GM23338 (cell line): ENCODE data around the gene FGF19. TPM values are rescaled to one million over a fixed set of nuclear protein-coding genes. Genes with fewer than 3 reads are reported as not detected.

ENCODE experiments used
- ATAC-seq: fragments of 200-7000 bp; cut with Tn5 transposase; 3 replicates; pipeline ENCODE4 v1.9.1; 2020
- DNase-seq: peaks from one replicate; pipeline ENCODE4 v3.0.0-alpha.2; 2015; ENCODE audit warnings: low spot score
- H2AFZ ChIP-seq: fragments of 200-600 bp; sonication (generic); 2 replicates; pipeline ENCODE4 v1.8.0; 2016; ENCODE audit warnings: antibody characterized with exemption, mild to moderate bottlenecking, moderate library complexity
- H3F3A ChIP-seq: fragments of 200-600 bp; sonication (generic); replicated peaks from 2 replicates; pipeline ENCODE4 v1.8.0; 2017; ENCODE audit warnings: antibody characterized with exemption, mixed run types, low read depth
- H3K27ac ChIP-seq: fragments of 200-600 bp; sonication (generic); 2 replicates; pipeline ENCODE4 v1.6.1; 2016; ENCODE audit warnings: low read depth
- H3K27me3 ChIP-seq: fragments of 200-600 bp; sonication (generic); 2 replicates; pipeline ENCODE4 v1.8.0; 2016; ENCODE audit warnings: mild to moderate bottlenecking, mixed run types, moderate library complexity; ENCODE audit not compliant: insufficient read depth
- H3K36me3 ChIP-seq: fragments of 200-600 bp; sonication (generic); 2 replicates; pipeline ENCODE4 v1.8.0; 2016; ENCODE audit warnings: mild to moderate bottlenecking; ENCODE audit not compliant: insufficient read depth
- H3K4me1 ChIP-seq: fragments of 200-600 bp; sonication (generic); 2 replicates; pipeline ENCODE4 v1.8.0; 2016; ENCODE audit warnings: mild to moderate bottlenecking, moderate library complexity; ENCODE audit not compliant: insufficient read depth
- H3K4me2 ChIP-seq: fragments of 200-600 bp; sonication (generic); 2 replicates; pipeline ENCODE4 v1.7.1; 2017; ENCODE audit warnings: mixed run types
- H3K4me3 ChIP-seq: fragments of 200-600 bp; sonication (generic); 2 replicates; pipeline ENCODE4 v1.6.1; 2016; ENCODE audit warnings: mixed run types
- H3K79me2 ChIP-seq: fragments of 200-600 bp; sonication (generic); replicated peaks from 2 replicates; pipeline ENCODE4 v1.8.0; 2017; ENCODE audit warnings: mild to moderate bottlenecking; ENCODE audit not compliant: insufficient read depth
- H3K9me2 ChIP-seq: fragments of 200-600 bp; sonication (generic); 2 replicates; pipeline ENCODE4 v1.8.0; 2017; ENCODE audit not compliant: insufficient read depth
- H4K20me1 ChIP-seq: fragments of 200-600 bp; sonication (generic); replicated peaks from 2 replicates; pipeline ENCODE4 v1.8.0; 2017; ENCODE audit warnings: mild to moderate bottlenecking; ENCODE audit not compliant: insufficient read depth
- H3K27ac Mint-ChIP-seq: 2 replicates; pipeline ENCODE4 v1.8.0; 2020; ENCODE audit warnings: inconsistent platforms, mild to moderate bottlenecking, moderate library complexity, mixed read lengths
- H3K27me3 Mint-ChIP-seq: 3 replicates; pipeline ENCODE4 v1.8.0; 2022; ENCODE audit warnings: low read depth, mild to moderate bottlenecking, moderate library complexity, mixed read lengths, inconsistent platforms; ENCODE audit not compliant: insufficient read depth, poor library complexity
- H3K36me3 Mint-ChIP-seq: 3 replicates; pipeline ENCODE4 v1.8.0; 2021; ENCODE audit warnings: low read depth, mild to moderate bottlenecking, inconsistent platforms, moderate library complexity, mixed read lengths
- H3K4me1 Mint-ChIP-seq: 3 replicates; pipeline ENCODE4 v1.8.0; 2020; ENCODE audit warnings: mild to moderate bottlenecking, inconsistent platforms, mixed read lengths
- H3K4me3 Mint-ChIP-seq: 3 replicates; pipeline ENCODE4 v1.8.0; 2021; ENCODE audit warnings: moderate library complexity, mild to moderate bottlenecking, inconsistent platforms, mixed read lengths
- H3K9me3 Mint-ChIP-seq: 3 replicates; pipeline ENCODE4 v1.8.0; 2020; ENCODE audit warnings: moderate library complexity, mild to moderate bottlenecking, inconsistent platforms, mixed read lengths
- CREB1 ChIP-seq: fragments of 250-450 bp; sonication (Bioruptor Pico); IDR thresholded peaks from 2 replicates; pipeline ENCODE4 v1.5.0; 2020; ENCODE audit warnings: low read depth, mild to moderate bottlenecking, moderate library complexity
- CTCF ChIP-seq, 2 experiments: fragments of 200-600 bp in 1 of 2; sonication (generic) in 1 of 2; conservative IDR thresholded peaks; 2 replicates each; pipeline versions ENCODE4 v1.5.1 to v1.6.1; 2016 to 2017; ENCODE audit warnings: antibody characterized with exemption in 2 of 2, low read depth in 2 of 2, mild to moderate bottlenecking in 2 of 2, moderate library complexity in 1 of 2
- EZH2 ChIP-seq: fragments of 200-600 bp; sonication (generic); IDR thresholded peaks from one replicate; pipeline ENCODE4 v1.8.0; 2017; ENCODE audit warnings: antibody characterized with exemption, mild to moderate bottlenecking, low read depth; ENCODE audit not compliant: unreplicated experiment
- ZNF331 ChIP-seq: fragments of 250-450 bp; sonication (Bioruptor Pico); IDR thresholded peaks from 2 replicates; pipeline ENCODE4 v1.5.0; 2020; ENCODE audit warnings: low read depth, mild to moderate bottlenecking, moderate library complexity
- ZNF462 ChIP-seq: fragments of 250-450 bp; sonication (Bioruptor Pico); IDR thresholded peaks from 2 replicates; pipeline ENCODE4 v1.5.0; 2020; ENCODE audit warnings: mild to moderate bottlenecking, moderate library complexity
- polyA plus RNA-seq: library from polyadenylated mRNA; unstranded; fragments of >200 nt; fragmentation: Nextera tagmentation; extraction: Ambion mirVana; gene quantifications from 2 replicates; pipeline ENCODE4 v1.2.1, GENCODE V29; 2016
- total RNA-seq: library from RNA; depleted of rRNA; stranded (reverse); fragments of >200 nt; shearing (Covaris generic); gene quantifications from 2 replicates; pipeline ENCODE4 v1.2.3, GENCODE V29; 2014

FGF19 gene
- total and polyA plus RNA-seq, 2 experiments from 2014 or later, result 21.7 to 36.1 TPM

DNA sequence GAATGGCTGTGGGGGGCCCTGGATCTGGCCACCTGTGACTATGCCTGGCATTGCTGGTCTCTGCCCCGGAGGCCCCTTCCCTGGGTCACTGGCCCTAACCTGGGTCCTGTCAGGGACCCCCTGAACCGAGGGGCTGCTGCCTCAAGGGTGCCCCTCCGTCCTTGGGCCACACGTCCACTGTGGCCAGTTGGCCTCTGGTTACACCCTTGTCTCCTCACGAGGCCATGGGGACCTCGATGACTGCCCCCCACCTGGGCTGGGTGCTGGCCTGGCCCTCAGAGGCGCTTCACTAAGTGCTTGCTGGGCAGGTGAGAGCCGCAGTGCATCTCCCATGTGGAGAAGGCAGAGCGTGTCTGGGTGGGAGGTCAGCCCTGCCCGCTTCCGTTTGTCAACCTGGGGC is 27.3 kb upstream of the FGF19 start:
- H3K36me3 Mint-ChIP-seq, result peaks cover 8% of the 10 kb centered on the region; the same call in 2 of the 3 replicates
- no peaks in the 10 kb centered on the region for H3K79me2 ChIP-seq
- peaks cover 6% of the 10 kb centered on the region for H3K27me3 Mint-ChIP-seq
- H3K27ac ChIP-seq, result no peak overlapping the region
- H4K20me1 ChIP-seq, result no peaks in the 10 kb centered on the region
- no peaks in the 10 kb centered on the region for H3K27me3 ChIP-seq
- ATAC-seq (no peak), DNase-seq (no peak)
- H3K4me1 ChIP-seq, result no peaks in the 10 kb centered on the region; the same call in 1 of the 2 replicates
- no peaks in the 10 kb centered on the region for H3K36me3 ChIP-seq
- H3K4me3 Mint-ChIP-seq, result no peak overlapping the region
- peaks cover 18% of the 10 kb centered on the region for H3K9me3 Mint-ChIP-seq
- no peaks in the 10 kb centered on the region for H3F3A ChIP-seq
- no peak overlapping the region for H3K4me2 ChIP-seq
- no peaks in the 10 kb centered on the region for H3K9me2 ChIP-seq
- no peak for TF ChIP-seq CREB1 (CRISPR knock-in tag)
- TF ChIP-seq EZH2, result no peak
- TF ChIP-seq ZNF462 (CRISPR knock-in tag), result no peak
- TF ChIP-seq CTCF (conservative IDR thresholded peaks at IDR 0.05; ENCODE audit: low read depth in 2 of 2), result no peak
- no peak for TF ChIP-seq ZNF331
- H3K4me1 Mint-ChIP-seq, result peaks cover 7% of the 10 kb centered on the region; the same call in 2 of the 3 replicates
- no peak overlapping the region for H3K4me3 ChIP-seq
- no peak overlapping the region for H2AFZ ChIP-seq
- H3K27ac Mint-ChIP-seq, result no peak overlapping the region
